Gastrocnemius medialis (tissue), 4 donors: ENCODE results near the gene SHOC1.

ENCODE experiments used
- POLR2A ChIP-seq, 2 donors: fragments of 450-650 bp; IDR thresholded peaks; one replicate each; pipeline ENCODE4 v1.6.1; 2017; ENCODE audit warnings: antibody characterized with exemption in 2 of 2, mild to moderate bottlenecking in 2 of 2, moderate library complexity in 2 of 2
- TF ChIP-seq, protein P1 (sequence below), 5 experiments: fragments of 450-650 bp in 3 of 5; fragments of 200-600 bp in 2 of 5; sonication (generic) in 2 of 5; IDR thresholded peaks in 4 of 5; conservative IDR thresholded peaks in 1 of 5; 1 replicate in 4 of 5; 2 replicates in 1 of 5; pipeline ENCODE4 v1.5.1; 2016 to 2019; ENCODE audit warnings: antibody characterized with exemption in 5 of 5, mild to moderate bottlenecking in 3 of 5, moderate library complexity in 3 of 5

DNA sequence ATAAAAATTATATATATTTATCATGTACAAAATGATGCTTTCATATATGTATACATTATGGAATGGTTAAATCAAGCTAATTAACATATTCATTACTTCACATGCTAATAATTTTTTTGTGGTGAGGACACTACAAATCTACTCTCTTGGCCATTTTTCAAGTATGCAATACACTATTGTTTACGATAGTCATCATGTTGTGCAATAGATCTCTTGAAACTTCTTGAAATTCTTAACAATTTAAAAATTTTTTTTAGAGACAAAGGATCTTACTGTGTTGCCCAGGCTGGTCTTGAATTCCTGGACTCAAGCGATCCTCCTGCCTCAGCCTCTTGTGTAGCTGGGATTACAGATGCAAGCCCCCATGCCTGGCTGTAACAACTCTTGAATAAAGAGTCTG lies 45.2 kb upstream of the SHOC1 start:
- TF ChIP-seq, protein P1, sequence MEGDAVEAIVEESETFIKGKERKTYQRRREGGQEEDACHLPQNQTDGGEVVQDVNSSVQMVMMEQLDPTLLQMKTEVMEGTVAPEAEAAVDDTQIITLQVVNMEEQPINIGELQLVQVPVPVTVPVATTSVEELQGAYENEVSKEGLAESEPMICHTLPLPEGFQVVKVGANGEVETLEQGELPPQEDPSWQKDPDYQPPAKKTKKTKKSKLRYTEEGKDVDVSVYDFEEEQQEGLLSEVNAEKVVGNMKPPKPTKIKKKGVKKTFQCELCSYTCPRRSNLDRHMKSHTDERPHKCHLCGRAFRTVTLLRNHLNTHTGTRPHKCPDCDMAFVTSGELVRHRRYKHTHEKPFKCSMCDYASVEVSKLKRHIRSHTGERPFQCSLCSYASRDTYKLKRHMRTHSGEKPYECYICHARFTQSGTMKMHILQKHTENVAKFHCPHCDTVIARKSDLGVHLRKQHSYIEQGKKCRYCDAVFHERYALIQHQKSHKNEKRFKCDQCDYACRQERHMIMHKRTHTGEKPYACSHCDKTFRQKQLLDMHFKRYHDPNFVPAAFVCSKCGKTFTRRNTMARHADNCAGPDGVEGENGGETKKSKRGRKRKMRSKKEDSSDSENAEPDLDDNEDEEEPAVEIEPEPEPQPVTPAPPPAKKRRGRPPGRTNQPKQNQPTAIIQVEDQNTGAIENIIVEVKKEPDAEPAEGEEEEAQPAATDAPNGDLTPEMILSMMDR (IDR thresholded peaks at IDR 0.05 in 4 of 5, conservative IDR thresholded peaks at IDR 0.05 in 1 of 5), result no peak
- TF ChIP-seq POLR2A (IDR thresholded peaks at IDR 0.05), result no peak
